Renal cortex interstitium (tissue), 11 donors: ENCODE data around the gene STON1. TPM values are rescaled to one million over a fixed set of nuclear protein-coding genes. Genes with fewer than 3 reads are reported as not detected.
"Not testable (repeated sequence)": the region's sequence is repeated elsewhere in the genome, so short reads cannot be mapped to it uniquely, and the experiment has no call there.

Experiments used
- DNase-seq, 11 donors: peaks; one replicate each; pipeline ENCODE4 v3.0.0-alpha.2; 2013; ENCODE audit warnings: low read depth in 9 of 11, low spot score in 4 of 11; ENCODE audit errors: extremely low read depth in 1 of 11
- polyA plus RNA-seq, 3 donors: library from polyadenylated mRNA; unstranded; fragments of 120-200 nt; gene quantifications; one replicate each; pipeline ENCODE4 v1.2.1, GENCODE V29; 2013; ENCODE audit not compliant: insufficient read length in 3 of 3

Gene STON1
- polyA plus RNA-seq, 3 donors = 31.6 to 34.5 (median 33.1) TPM

DNA sequence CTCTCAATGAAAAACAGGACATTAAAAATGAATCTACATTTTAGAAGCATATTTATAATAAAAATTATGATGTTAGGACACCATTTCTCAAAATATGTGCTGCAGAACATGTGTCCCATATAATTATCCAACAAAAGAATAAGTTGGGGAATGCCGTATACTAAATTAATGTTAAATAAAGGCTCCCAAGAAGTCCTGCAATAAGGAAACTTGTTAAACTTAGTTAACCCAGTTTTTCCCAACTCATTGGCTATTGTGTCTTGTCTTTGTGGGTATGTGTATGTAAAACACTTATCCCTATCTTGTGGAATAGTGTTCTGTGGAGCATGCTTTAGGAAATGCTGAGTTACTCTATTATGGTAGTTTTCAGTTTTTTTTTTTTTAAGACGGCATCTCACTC, 62.1 kb downstream of the STON1 start:
- no peak for DNase-seq

DNA sequence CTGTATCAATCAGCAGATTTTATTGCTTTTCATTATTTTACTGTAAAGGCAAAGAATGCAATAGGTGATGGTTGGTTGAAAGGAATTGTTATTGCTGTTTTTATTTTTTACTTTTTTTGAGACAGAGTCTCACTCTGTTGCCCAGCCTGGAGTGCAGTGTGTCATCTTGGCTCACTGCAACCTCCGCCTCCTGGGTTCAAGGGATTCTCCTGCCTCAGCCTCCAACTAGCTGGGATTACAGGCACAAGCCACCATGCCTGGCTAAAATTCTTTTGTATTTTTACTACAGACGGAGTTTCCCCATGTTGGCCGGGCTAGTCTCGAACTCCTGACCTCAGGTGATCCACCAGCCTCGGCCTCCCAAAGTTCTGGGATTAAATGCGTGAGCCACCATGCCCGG, 66.8 kb downstream of the STON1 start:
- not testable (repeated sequence) for DNase-seq

DNA sequence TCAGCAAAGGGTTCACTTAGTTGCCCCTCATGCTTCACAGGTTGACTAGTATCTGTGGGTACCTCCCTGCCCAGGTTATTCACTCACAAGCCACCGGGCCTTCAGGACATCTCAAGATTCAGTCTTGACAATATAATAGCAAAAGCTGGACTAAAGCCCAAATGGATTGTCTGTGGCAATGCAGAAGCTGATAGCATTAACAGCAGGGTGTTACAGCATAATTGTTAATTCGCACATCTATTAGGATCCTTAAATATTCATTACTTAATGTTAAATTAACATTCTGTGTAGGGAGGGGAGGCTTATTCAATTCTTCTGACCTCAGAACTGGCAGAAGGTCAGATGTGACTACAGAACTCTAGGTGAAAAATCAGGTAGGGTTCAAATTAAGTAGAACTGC, 67.5 kb downstream of the STON1 start:
- DNase-seq = no peak

DNA sequence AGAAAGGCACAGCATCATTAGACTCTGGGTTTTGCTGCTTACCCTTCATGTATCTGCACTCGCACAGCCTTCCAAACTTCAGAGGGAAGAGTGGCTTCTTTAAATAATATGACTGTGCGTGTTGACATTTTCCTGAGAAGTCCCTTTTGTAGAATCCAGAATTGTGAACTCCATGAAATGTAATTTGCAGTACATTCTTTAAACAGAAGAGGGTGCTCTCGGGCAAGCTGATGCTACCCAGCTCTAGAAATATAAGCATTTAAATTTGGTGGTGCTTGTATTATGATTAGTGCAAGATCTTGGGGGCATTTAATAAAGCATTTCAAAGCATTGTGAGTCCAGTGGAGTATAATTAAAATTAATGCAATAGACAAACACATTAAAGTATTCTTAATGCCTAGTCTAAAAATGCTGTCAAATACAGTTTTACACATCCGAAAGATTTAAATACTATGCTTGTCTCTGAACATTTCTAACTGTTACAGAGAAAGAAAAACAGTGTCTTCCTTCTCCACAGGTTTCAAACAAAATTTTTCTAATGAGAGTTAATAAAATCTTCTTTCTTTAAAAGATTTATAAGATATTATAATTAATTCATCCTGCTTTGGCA, 70.4 kb downstream of the STON1 start:
- peak in 9 of 11 donors; percentile 18 to 56 (median 42) for DNase-seq

DNA sequence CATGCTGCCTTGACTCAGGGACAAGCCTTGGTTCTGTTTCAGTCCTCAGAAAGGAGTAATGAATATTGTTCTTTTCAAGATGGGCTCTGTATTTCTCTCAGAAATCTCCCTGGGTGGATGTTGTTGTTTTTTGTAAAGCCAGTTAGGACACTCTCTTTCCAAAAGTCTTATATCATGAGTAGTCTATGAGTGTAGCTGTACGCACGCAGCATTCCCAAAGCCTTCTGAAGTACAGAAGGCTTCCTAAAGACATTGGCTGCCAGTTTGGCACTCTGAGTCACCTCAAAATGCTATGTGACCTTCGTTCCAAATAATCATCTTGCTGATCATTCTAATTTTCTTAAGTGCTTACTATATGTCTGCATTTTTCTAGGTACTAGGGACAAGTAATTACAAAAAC, 71.0 kb downstream of the STON1 start:
- no peak for DNase-seq

DNA sequence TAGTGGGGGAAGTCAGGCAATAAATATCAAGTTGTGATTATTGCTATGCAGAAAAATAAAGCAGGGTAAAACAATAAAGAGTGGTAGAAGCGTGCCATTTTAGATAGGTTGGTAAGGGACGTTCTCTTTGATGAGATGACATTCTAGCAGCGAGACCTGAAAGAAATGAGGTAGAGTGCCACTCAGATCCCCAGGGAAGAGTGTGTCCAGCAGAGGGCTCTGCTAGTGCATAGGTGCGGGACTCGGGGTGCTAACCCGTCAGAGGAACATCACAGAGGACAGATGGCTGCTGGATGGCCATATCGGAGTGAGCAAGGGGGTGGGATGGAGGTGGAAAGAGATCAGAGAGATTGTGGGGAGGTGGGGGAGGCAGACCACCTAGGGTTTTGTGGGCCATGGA, 71.4 kb downstream of the STON1 start:
- DNase-seq = no peak

DNA sequence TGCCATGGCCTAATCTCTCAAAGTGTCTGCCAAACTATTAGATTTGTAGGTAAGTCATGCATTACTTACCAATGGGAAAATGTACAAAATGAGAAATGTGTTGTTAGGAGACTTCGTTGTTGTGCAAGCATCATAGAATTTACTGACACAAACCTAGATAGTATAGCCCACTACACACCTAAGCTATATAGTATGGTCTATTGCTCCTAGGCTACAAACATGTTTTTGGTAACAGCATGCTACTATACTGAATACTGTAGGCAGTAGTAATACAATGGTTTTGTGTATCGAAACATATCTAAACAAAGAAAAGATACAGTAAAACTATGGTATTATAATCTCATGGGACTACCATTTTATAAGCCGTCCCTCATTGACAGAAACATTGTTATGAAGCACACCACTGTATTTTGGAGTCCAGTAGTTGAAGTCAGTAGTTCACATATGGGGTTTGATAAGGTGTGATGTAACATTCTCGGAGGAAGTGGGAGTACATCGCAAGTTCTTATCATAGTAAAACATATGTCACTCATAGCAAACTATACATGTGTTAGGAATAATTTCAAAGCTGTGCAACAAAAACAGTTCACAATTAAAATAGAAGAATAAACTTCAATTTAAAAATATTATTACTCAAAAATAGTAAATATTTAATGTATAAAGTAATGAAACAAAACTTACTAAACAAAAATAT, 75.7 kb downstream of the STON1 start:
- DNase-seq = no peak

DNA sequence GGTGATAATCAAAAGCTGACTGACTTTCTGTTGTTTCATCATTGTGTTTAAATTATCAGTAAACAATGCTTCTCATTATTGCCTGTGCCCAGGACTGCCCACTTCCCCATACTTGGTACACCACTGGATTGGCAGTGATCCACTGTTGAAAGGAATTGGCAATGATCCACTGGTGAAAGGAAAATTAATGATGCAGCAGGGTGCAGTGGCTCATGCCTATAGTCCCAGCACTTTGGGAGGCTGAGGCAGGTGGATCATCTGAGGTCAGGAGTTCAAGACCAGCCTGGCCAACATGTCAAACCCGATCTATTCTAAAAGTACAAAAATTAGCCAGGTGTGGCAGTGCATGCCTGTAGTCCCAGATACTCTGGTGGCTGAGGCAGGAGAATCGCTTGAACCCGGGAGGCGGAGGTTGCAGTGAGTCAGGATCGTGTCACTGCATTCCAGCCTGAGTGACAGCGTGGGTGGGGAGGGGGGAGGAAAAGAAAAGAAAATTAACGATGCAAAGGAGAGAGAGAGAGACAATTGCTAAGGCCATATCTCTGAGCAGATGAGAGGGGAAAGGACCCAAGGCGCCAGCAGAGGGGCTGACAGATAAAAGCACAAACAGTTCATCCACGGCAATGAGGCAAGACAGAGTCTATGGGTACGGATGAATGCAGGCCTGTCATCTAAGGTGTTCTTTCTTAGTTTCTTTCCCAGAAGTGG, 77.5 kb downstream of the STON1 start:
- no peak for DNase-seq

DNA sequence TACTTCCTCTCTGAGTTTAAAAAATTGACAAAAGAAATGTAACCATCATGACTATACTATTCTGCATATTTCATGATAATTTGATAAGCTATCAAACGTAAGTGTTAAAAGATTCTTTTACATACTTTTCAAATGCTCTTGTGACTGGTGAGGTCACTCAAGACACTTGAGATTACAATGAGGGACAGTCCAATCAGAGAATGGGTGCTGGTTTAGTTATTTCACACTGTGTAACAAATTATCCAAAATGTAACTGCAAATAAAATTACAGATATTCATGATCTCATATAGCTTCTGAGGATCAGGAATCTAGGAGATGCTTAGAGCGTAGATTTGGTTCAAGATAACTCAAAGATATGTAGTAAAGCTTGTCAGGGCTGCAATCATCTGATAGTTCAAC, 83.3 kb downstream of the STON1 start:
- no peak for DNase-seq

DNA sequence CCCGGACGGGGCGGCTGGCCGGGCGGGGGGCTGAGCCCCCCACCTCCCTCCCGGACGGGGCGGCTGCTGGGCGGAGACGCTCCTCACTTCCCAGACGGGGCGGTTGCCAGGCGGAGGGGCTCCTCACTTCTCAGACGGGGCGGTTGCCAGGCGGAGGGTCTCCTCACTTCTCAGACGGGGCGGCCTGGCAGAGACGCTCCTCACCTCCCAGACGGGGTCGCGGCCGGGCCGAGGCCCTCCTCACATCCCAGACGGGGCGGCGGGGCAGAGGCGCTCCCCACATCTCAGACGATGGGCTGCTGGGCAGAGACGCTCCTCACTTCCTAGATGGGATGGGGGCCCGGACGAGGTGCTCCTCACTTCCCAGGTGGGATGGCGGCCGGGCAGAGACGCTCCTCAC, 84.6 kb downstream of the STON1 start:
- not testable (repeated sequence) for DNase-seq

DNA sequence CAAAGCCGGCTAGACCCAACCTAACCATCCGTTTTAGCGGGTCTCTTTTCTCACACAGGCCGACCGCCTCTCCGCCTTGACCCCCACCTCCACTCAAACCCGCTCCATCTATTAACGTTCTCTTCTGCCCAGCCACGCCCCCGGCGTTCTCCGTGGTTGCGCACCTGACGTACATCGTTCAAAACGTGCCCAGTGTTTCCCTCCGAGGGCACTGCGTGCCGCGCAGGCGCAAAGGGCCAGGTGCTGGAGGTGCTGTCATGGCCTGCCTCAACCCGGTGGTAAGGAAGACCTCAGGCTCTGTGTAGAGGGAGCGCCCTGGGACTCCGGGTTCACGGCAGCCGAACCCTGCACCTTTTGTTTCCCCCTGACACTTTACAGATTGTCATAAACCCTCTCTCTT, 87.7 kb downstream of the STON1 start, which contains the start of gene GTF2A1L:
TSS of gene GTF2A1L (plus strand) at position 239 of the 400 bp plus-strand sequence. CDS start at position 258, 19 bp downstream.
- no peak for DNase-seq

DNA sequence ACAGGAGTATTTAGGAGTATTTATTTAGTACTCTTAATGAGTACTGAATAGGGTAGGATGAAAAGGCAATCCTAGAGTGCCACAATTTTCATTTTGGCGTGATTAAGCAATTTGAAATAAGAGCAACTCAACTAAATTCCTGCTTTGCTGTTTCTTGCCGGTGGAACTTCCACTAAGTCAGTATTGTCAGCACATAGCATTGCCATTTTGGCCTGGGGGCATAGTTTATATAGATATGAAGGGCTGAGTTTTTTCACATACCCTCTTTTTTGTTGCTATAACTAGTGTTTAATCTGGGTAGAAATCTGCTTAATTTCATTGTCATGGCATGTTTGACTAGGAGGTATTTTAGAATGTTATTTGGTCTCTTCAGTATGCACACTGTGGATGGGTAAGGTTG, 89.6 kb downstream of the STON1 start:
- no peak for DNase-seq

DNA sequence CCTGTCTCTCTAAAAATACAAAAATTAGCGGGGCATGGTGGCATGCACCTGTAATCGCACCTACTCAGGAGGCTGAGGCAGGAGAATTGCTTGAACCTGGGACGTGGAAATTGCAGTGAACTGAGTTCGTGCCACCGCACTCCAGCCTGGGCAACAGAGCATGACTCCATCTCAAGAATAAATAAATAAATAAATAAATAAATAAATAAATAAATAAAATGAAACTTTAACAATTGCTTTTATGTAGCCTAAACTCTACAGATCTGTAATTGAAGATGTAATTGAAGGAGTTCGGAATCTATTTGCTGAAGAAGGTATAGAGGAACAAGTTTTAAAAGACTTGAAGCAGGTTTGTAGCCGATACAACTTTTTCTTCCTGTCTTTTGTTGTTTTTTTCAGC, 90.7 kb downstream of the STON1 start:
- DNase-seq = no peak

DNA sequence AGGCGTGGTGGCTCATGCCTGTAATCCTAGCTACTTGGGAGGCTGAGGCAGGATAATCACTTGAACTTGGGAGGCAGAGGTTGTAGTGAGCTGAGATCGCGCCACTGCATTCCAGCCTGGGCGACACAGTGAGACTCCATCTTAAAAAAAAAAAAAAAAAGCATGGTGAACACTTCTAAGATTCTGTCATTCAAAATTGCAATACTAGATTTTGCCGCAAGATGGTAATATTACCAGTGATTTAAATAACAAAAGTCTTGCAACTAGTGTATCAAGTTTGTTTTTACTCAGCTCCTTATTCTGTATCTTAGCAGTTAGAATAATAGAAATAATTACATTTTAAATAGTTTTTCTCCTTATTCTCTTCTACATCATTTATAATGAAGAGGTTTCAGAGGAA, 92.7 kb downstream of the STON1 start:
- DNase-seq = not testable (repeated sequence)

DNA sequence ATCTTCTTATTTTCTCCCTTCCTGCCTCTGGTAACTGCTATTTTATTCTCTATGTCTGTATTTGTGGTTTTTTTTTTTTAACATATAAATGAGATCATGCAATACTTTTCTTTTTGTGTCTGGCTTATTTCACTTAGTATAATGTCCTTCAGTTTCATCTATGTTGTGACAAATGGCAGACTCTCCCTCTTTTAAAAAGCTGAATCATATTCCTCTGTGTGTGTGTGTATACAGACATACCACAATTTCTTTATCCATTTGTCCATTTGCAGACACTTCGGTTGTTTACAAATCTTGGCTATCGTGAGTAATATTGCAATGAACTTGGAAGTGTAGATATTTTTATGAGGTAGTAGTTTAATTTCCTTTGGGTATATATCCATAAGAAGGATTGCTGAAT, 94.7 kb downstream of the STON1 start:
- DNase-seq = no peak

DNA sequence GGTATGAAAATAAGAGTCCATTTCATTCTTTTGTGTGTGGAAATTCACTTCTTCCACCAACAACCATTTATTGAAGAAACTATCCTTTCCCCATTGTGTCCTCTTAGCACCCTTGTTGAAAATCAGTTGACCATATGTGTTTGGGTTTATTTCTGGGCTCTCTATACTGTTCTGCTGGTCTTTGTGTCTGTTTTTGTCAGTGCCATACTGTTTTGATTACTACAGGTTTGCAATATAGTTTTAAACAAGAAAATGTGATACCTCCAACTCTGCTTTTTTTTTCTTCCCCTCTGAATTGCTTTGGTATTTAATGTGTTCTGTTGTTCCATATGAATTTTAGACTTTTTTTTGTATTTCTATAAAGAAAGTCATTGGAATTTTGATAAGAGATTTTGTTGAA, 96.1 kb downstream of the STON1 start:
- no peak for DNase-seq

DNA sequence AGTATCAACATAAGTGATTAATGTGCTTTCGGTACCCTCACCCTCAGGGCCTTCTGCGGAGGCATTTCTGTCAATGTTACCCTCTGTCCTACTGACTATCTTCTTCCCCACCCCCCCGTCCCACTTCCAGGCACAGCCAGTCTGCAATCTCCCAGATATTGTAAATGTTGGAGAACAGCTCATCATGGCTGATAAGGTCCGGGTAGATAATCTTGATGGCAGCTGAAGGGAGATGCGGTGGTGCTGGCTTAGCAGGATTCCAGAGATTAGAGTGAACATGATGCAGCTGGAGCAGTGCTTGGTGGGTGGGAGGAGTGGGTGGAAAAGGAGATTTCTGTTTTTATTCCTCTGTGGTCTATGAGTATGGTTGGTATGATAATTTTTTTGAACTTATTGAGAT, 103.2 kb downstream of the STON1 start:
- no peak for DNase-seq

DNA sequence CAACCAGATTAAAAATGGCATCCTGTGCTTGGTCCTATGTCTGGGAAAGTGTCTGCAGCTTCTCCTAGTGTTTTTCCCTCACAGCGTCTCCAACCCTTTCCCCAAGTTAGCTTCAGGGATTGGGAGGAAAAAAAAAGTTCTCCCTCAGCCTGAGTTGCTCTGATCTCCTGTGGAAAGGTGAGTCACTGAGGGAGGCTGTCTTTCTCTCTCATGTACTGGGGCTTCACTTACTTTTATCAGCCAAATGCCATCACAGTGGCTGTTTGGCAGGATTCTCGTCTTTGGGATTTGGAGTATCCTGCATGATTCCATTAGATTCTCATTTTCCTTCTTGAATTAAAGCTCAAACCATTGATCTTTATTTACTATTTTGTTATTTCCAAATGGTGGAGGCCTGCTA, 105.8 kb downstream of the STON1 start:
- DNase-seq = no peak

DNA sequence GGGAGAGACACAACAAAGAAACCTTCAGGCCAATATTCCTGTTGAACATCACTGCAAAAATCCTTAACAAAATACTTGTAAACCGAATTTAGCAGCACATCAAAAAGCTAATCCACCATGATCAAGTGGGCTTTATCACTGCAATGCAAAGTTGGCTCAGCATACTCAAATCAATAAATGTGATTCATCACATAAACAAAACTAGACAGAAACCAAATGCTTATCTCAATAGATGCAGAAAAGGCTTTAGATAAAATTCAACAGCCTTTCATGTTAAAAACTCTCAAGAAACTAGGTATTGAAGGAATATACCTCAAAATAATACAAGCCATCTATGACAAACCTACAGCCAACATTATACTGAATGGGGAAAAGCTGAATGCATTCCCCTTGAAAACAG, 108.3 kb downstream of the STON1 start:
- no peak for DNase-seq
